SHP77 (cell line): ENCODE results near the gene ENOX1.
"Not testable (repeated sequence)": the region's sequence is repeated elsewhere in the genome, so short reads cannot be mapped to it uniquely, and the experiment has no call there.

ENCODE experiments used
- DNase-seq, 2 experiments: peaks; one replicate each; lab custom pipeline; 2025; lab: John Stamatoyannopoulos, UW

ENOX1 gene

GRCh38 chr13:43431290-43431716, 355.5 kb downstream of the ENOX1 start:
- no peak for DNase-seq

GRCh38 chr13:43428545-43429296, 358.1 kb downstream of the ENOX1 start:
- no peak for DNase-seq

- no peak for DNase-seq
These were observed 360.4 kb downstream of the ENOX1 start for GRCh38 chr13:43426355-43426754.

GRCh38 chr13:43425234-43425633, 361.5 kb downstream of the ENOX1 start:
- DNase-seq, result no peak

GRCh38 chr13:43424412-43424811, 362.4 kb downstream of the ENOX1 start:
- no peak for DNase-seq

- DNase-seq, result no peak
These were observed 364.7 kb downstream of the ENOX1 start for GRCh38 chr13:43422116-43422515.

- not testable (repeated sequence) for DNase-seq
These were observed 369.9 kb downstream of the ENOX1 start for GRCh38 chr13:43416842-43417241.

- DNase-seq, result not testable (repeated sequence)
These were observed 370.4 kb downstream of the ENOX1 start for GRCh38 chr13:43416408-43416807.

- not testable (repeated sequence) for DNase-seq
These were observed 370.8 kb downstream of the ENOX1 start for GRCh38 chr13:43415903-43416391.

GRCh38 chr13:43414111-43414510, 372.7 kb downstream of the ENOX1 start:
- DNase-seq, result no peak

- no peak for DNase-seq
These were observed 375.0 kb downstream of the ENOX1 start for GRCh38 chr13:43411741-43412140.

- no peak for DNase-seq
These were observed 375.6 kb downstream of the ENOX1 start for GRCh38 chr13:43411211-43411610.

GRCh38 chr13:43408274-43408673, 378.5 kb downstream of the ENOX1 start:
- DNase-seq, result no peak

- no peak for DNase-seq
These were observed 379.7 kb downstream of the ENOX1 start for GRCh38 chr13:43407023-43407581.

GRCh38 chr13:43405457-43405856, 381.3 kb downstream of the ENOX1 start:
- DNase-seq, result no peak

GRCh38 chr13:43402380-43402779, 384.4 kb downstream of the ENOX1 start:
- no peak for DNase-seq

- no peak for DNase-seq
These were observed 385.4 kb downstream of the ENOX1 start for GRCh38 chr13:43401361-43401760.

- DNase-seq, result no peak
These were observed 389.7 kb downstream of the ENOX1 start for GRCh38 chr13:43397111-43397510.

GRCh38 chr13:43391036-43391435, 395.7 kb downstream of the ENOX1 start:
- DNase-seq, result no peak

GRCh38 chr13:43390619-43391018, 396.2 kb downstream of the ENOX1 start:
- no peak for DNase-seq

- DNase-seq, result no peak
These were observed 396.8 kb downstream of the ENOX1 start for GRCh38 chr13:43389983-43390382.

- DNase-seq, result no peak
These were observed 397.2 kb downstream of the ENOX1 start for GRCh38 chr13:43389573-43389972.

- no peak for DNase-seq
These were observed 398.3 kb downstream of the ENOX1 start for GRCh38 chr13:43388282-43389034.
